Measurements from ENCODE around the gene PIGC.

GRCh38 chr1:172477741-172478140 lies 33.9 kb upstream of the PIGC start:
- TF ChIP-seq CTCF (IDR thresholded peaks at IDR 0.05) (no peak), POLR2A (IDR thresholded peaks at IDR 0.05) (no peak)

All from body of pancreas (tissue), 4 donors.